HepG2 (cell line): ENCODE data around the gene DAB1. TPM values are rescaled to one million over a fixed set of nuclear protein-coding genes. Genes with fewer than 3 reads are reported as not detected.

Source experiments
- ATAC-seq: fragments of 200-7000 bp; cut with Tn5 transposase; 3 replicates; pipeline ENCODE4 v1.9.1; 2020; ENCODE audit warnings: mild to moderate bottlenecking, moderate library complexity
- BruUV-seq: library from RNA; stranded (reverse); fragments of 400-500 nt; replicated peaks from 2 replicates; lab custom pipeline; 2021; lab: Mats Ljungman, UMichigan
- CTCF ChIA-PET: fragments of 300-600 bp; formaldehyde crosslinking; extraction: SDS; loops from one replicate; lab custom pipeline; 2021; ENCODE audit warnings: low total read pairs, inconsistent platforms, low intra/inter-chr PET ratio; lab: Yijun Ruan, JAX
- POLR2A ChIA-PET: fragments of 350-600 bp; sonication (Branson Sonifier 250); formaldehyde crosslinking; loops from one replicate; lab custom pipeline; 2020; ENCODE audit warnings: antibody characterized with exemption, inconsistent platforms; lab: Yijun Ruan, JAX
- DNase-seq: peaks from one replicate; pipeline ENCODE4 v3.0.0-alpha.2; 2015; ENCODE audit warnings: low spot score
- FAIRE-seq: peaks from 3 replicates; lab custom pipeline; 2011; peaks lifted over from hg19 to GRCh38; lab: Jason Lieb, UNC
- H2AFZ ChIP-seq: one replicate; pipeline ENCODE4 v1.6.1; 2011; ENCODE audit warnings: low read length, inconsistent platforms
- H3K27ac ChIP-seq: fragments of 300-600 bp; 3 replicates; pipeline ENCODE4 v1.8.0; 2011; ENCODE audit warnings: mixed run types, mild to moderate bottlenecking, mixed read lengths, low read length, inconsistent platforms; ENCODE audit not compliant: insufficient read depth; ENCODE audit errors: extremely low read length
- H3K27me3 ChIP-seq, 2 experiments: fragments of 200-600 bp in 1 of 2; 2 replicates in 1 of 2; 3 replicates in 1 of 2; pipeline versions ENCODE4 v1.6.0 to v1.8.0; 2011; ENCODE audit warnings: low read length in 2 of 2, mild to moderate bottlenecking in 2 of 2, moderate library complexity in 2 of 2, inconsistent platforms in 1 of 2; ENCODE audit not compliant: insufficient read depth in 2 of 2, control insufficient read depth in 1 of 2
- H3K36me3 ChIP-seq, 2 experiments: fragments of 200-600 bp in 1 of 2; replicated peaks in 1 of 2; 2 replicates in 1 of 2; 3 replicates in 1 of 2; pipeline versions ENCODE4 v1.5.1 to v1.8.0; 2011; ENCODE audit warnings: low read length in 2 of 2, inconsistent platforms in 1 of 2; ENCODE audit not compliant: insufficient read depth in 2 of 2, control insufficient read depth in 1 of 2
- H3K4me1 ChIP-seq: 2 replicates; pipeline ENCODE4 v1.5.1; 2012; ENCODE audit warnings: low read length, inconsistent platforms; ENCODE audit not compliant: insufficient read depth
- H3K4me2 ChIP-seq: 2 replicates; pipeline ENCODE4 v1.6.0; 2011; ENCODE audit warnings: low read depth, low read length, inconsistent platforms
- H3K4me3 ChIP-seq, 3 experiments: fragments of 200-600 bp in 1 of 3; sonication (generic), shearing (Covaris generic) in 1 of 3; replicated peaks in 1 of 3; 2 replicates each; pipeline ENCODE4 v1.5.1; 2011 to 2016; ENCODE audit warnings: low read length in 3 of 3, inconsistent platforms in 2 of 3, low read depth in 2 of 3, mild to moderate bottlenecking in 2 of 3, control low read depth in 1 of 3, mixed read lengths in 1 of 3; ENCODE audit not compliant: insufficient read depth in 1 of 3
- H3K79me2 ChIP-seq: one replicate; pipeline ENCODE4 v1.6.1; 2011; ENCODE audit warnings: low read length, inconsistent platforms; ENCODE audit not compliant: insufficient read depth
- H3K9ac ChIP-seq: 2 replicates; pipeline ENCODE4 v1.6.0; 2011; ENCODE audit warnings: mild to moderate bottlenecking, low read depth, low read length, inconsistent platforms; ENCODE audit not compliant: insufficient read depth
- H3K9me3 ChIP-seq: 2 replicates; pipeline ENCODE4 v1.5.1; 2012; ENCODE audit warnings: mild to moderate bottlenecking, low read length
- H4K20me1 ChIP-seq: 2 replicates; pipeline ENCODE4 v1.6.0; 2011; ENCODE audit warnings: inconsistent platforms, mild to moderate bottlenecking, low read length, moderate library complexity; ENCODE audit not compliant: insufficient read depth
- CENPT ChIP-seq: sonication (generic); formaldehyde crosslinking; IDR thresholded peaks from 2 replicates; pipeline ENCODE4 v1.8.0; 2022; ENCODE audit warnings: low read depth, mild to moderate bottlenecking, moderate library complexity, missing genetic modification reagents
- NBN ChIP-seq: fragments of 450-650 bp; conservative IDR thresholded peaks from 2 replicates; pipeline ENCODE4 v1.6.1; 2017
- RBM22 ChIP-seq: fragments of 200-400 bp; formaldehyde crosslinking; optimal IDR thresholded peaks from 2 replicates; pipeline ENCODE3; 2017; ENCODE audit warnings: mild to moderate bottlenecking, low read length, moderate library complexity
- TGIF2 ChIP-seq: IDR thresholded peaks from 2 replicates; pipeline ENCODE4 v1.6.1; 2016; ENCODE audit warnings: control low read depth, missing compliant biosample characterization
- ZNF441 ChIP-seq: sonication (generic); formaldehyde crosslinking; IDR thresholded peaks from 2 replicates; pipeline ENCODE4 v1.7.0; 2021; ENCODE audit warnings: missing genetic modification reagents, borderline replicate concordance
- ZNF460 ChIP-seq: sonication (generic); formaldehyde crosslinking; IDR thresholded peaks from 2 replicates; pipeline ENCODE4 v1.5.1; 2020; ENCODE audit warnings: missing genetic modification reagents, mild to moderate bottlenecking, borderline replicate concordance
- ZNF687 ChIP-seq: sonication (generic); formaldehyde crosslinking; IDR thresholded peaks from 2 replicates; pipeline ENCODE4 v1.5.1; 2020; ENCODE audit warnings: mild to moderate bottlenecking, missing genetic modification reagents, moderate library complexity
- ZNF7 ChIP-seq: IDR thresholded peaks from 2 replicates; pipeline ENCODE4 v1.6.1; 2016; ENCODE audit warnings: missing biosample characterization, missing genetic modification reagents
- ZNF724P ChIP-seq: sonication (generic); formaldehyde crosslinking; IDR thresholded peaks from 2 replicates; pipeline ENCODE4 v1.8.0; 2022; ENCODE audit warnings: missing genetic modification reagents, borderline replicate concordance
- WGBS: methylation state at CpG from one replicate; pipeline ENCODE4 v1.1.6; 2017; ENCODE audit warnings: low lambda C conversion rate; 5-methylcytosine and 5-hydroxymethylcytosine counted together
- in situ Hi-C: cut with HindIII; loops from 2 replicates; pipeline ENCODE4 v1.10.0; 2017; ENCODE audit warnings: low pct_unique_long_range_greater_than_20kb; ENCODE audit not compliant: extremely low pct_ligation_motif_present
- intact Hi-C: fragments of 100-400 bp; cut with micrococcal nuclease; formaldehyde crosslinking; loops from one replicate; pipeline ENCODE4 v1.10.0; 2022; ENCODE audit not compliant: unreplicated experiment
- polyA plus RNA-seq, 8 experiments: library from polyadenylated mRNA; depleted of rRNA in 3 of 8; stranded (reverse) in 7 of 8; unstranded in 1 of 8; fragments of >200 nt; fragmentation: Illumina TruSeq in 4 of 8; extraction: Trizol in 4 of 8; gene quantifications; 2 replicates each; pipeline versions ENCODE4 v1.2.1 to v1.2.3, GENCODE V29; 2011 to 2016; ENCODE audit warnings: low read depth in 4 of 8, missing spikeins in 1 of 8, mixed read lengths in 1 of 8; ENCODE audit not compliant: insufficient read depth in 1 of 8
- total RNA-seq, 5 experiments: library from RNA; depleted of rRNA; stranded (reverse); fragments of >200 nt; fragmentation: Illumina TruSeq; extraction: Trizol; gene quantifications; 2 replicates each; pipeline ENCODE4 v1.2.3, GENCODE V29; 2016; ENCODE audit warnings: low read depth in 1 of 5
- TF ChIP-seq, protein P1 (sequence below): sonication (generic); formaldehyde crosslinking; IDR thresholded peaks from 2 replicates; pipeline ENCODE4 v1.8.0; 2022; ENCODE audit warnings: mild to moderate bottlenecking, missing genetic modification reagents, moderate library complexity
- TF ChIP-seq, protein P2 (sequence below): sonication (generic); formaldehyde crosslinking; conservative IDR thresholded peaks from 2 replicates; pipeline ENCODE4 v1.4.0; 2020; ENCODE audit warnings: missing genetic modification reagents
- TF ChIP-seq, protein P3 (sequence below): sonication (generic); formaldehyde crosslinking; IDR thresholded peaks from 2 replicates; pipeline ENCODE4 v1.5.0; 2020; ENCODE audit warnings: mild to moderate bottlenecking, missing genetic modification reagents
- TF ChIP-seq, protein P4 (sequence below): IDR thresholded peaks from 2 replicates; pipeline ENCODE4 v1.6.1; 2016; ENCODE audit warnings: missing compliant biosample characterization, missing genetic modification reagents, borderline replicate concordance

The DAB1 gene
- total and polyA plus RNA-seq, 2 of the 13 experiments (the other 11 are each of a cell fraction or from before 2014, with no cell fraction given), result 0.04 to 0.13 TPM

GRCh38 chr1:57142999-57143398 is 280.9 kb downstream of the DAB1 start:
- no peak overlapping the region for H2AFZ ChIP-seq
- no peak overlapping the region for H3K4me2 ChIP-seq
- no peaks in the 10 kb centered on the region for H4K20me1 ChIP-seq
- no peak for FAIRE-seq
- no peak overlapping the region for H3K27ac ChIP-seq
- no peak overlapping the region for H3K4me3 ChIP-seq
- no peaks in the 10 kb centered on the region for H3K36me3 ChIP-seq
- no peak overlapping the region for H3K9ac ChIP-seq
- ATAC-seq, result no peak
- intact Hi-C loops (no loop called here), in situ Hi-C loops (no loop called here)
- 64% methylated on average over 1 of the region's 2 CpGs for WGBS
- CTCF ChIA-PET, result no interaction called here
- no peaks in the 10 kb centered on the region for H3K27me3 ChIP-seq
- no peak for DNase-seq
- no peaks in the 10 kb centered on the region for H3K9me3 ChIP-seq
- no peaks in the 10 kb centered on the region for H3K4me1 ChIP-seq
- H3K79me2 ChIP-seq, result no peaks in the 10 kb centered on the region
- BruUV-seq, result no TSS peak
- POLR2A ChIA-PET, result no interaction called here
- TF ChIP-seq, protein P1, sequence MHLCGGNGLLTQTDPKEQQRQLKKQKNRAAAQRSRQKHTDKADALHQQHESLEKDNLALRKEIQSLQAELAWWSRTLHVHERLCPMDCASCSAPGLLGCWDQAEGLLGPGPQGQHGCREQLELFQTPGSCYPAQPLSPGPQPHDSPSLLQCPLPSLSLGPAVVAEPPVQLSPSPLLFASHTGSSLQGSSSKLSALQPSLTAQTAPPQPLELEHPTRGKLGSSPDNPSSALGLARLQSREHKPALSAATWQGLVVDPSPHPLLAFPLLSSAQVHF (CRISPR knock-in tag), result no peak
- TF ChIP-seq CENPT (CRISPR knock-in tag), result no peak
- TF ChIP-seq ZNF724P (CRISPR knock-in tag), result no peak
- TF ChIP-seq ZNF687 (CRISPR knock-in tag), result no peak
- TF ChIP-seq NBN, result no peak
- TF ChIP-seq TGIF2, result no peak
- TF ChIP-seq ZNF441, result no peak
- TF ChIP-seq ZNF7 (CRISPR knock-in tag), result no peak
- TF ChIP-seq, protein P2, sequence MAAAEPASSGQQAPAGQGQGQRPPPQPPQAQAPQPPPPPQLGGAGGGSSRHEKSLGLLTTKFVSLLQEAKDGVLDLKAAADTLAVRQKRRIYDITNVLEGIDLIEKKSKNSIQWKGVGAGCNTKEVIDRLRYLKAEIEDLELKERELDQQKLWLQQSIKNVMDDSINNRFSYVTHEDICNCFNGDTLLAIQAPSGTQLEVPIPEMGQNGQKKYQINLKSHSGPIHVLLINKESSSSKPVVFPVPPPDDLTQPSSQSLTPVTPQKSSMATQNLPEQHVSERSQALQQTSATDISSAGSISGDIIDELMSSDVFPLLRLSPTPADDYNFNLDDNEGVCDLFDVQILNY (CRISPR knock-in tag), result no peak
- TF ChIP-seq, protein P3, sequence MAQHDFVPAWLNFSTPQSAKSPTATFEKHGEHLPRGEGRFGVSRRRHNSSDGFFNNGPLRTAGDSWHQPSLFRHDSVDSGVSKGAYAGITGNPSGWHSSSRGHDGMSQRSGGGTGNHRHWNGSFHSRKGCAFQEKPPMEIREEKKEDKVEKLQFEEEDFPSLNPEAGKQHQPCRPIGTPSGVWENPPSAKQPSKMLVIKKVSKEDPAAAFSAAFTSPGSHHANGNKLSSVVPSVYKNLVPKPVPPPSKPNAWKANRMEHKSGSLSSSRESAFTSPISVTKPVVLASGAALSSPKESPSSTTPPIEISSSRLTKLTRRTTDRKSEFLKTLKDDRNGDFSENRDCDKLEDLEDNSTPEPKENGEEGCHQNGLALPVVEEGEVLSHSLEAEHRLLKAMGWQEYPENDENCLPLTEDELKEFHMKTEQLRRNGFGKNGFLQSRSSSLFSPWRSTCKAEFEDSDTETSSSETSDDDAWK (CRISPR knock-in tag), result no peak
- TF ChIP-seq, protein P4, sequence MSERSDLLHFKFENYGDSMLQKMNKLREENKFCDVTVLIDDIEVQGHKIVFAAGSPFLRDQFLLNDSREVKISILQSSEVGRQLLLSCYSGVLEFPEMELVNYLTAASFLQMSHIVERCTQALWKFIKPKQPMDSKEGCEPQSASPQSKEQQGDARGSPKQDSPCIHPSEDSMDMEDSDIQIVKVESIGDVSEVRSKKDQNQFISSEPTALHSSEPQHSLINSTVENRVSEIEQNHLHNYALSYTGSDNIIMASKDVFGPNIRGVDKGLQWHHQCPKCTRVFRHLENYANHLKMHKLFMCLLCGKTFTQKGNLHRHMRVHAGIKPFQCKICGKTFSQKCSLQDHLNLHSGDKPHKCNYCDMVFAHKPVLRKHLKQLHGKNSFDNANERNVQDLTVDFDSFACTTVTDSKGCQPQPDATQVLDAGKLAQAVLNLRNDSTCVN (CRISPR knock-in tag), result no peak
- TF ChIP-seq RBM22, result no peak
- no peak for TF ChIP-seq ZNF460 (CRISPR knock-in tag)
